HepG2 (cell line): ENCODE measurements around the gene MECR. TPM values are rescaled to one million over a fixed set of nuclear protein-coding genes. Genes with fewer than 3 reads are reported as not detected.

ENCODE experiments used
- ATAC-seq: fragments of 200-7000 bp; cut with Tn5 transposase; 3 replicates; pipeline ENCODE4 v1.9.1; 2020; ENCODE audit warnings: mild to moderate bottlenecking, moderate library complexity
- BruUV-seq: library from RNA; stranded (reverse); fragments of 400-500 nt; replicated peaks from 2 replicates; lab custom pipeline; 2021; lab: Mats Ljungman, UMichigan
- CTCF ChIA-PET: fragments of 300-600 bp; formaldehyde crosslinking; extraction: SDS; loops from one replicate; lab custom pipeline; 2021; ENCODE audit warnings: low total read pairs, inconsistent platforms, low intra/inter-chr PET ratio; lab: Yijun Ruan, JAX
- POLR2A ChIA-PET: fragments of 350-600 bp; sonication (Branson Sonifier 250); formaldehyde crosslinking; loops from one replicate; lab custom pipeline; 2020; ENCODE audit warnings: antibody characterized with exemption, inconsistent platforms; lab: Yijun Ruan, JAX
- DNase-seq: peaks from one replicate; pipeline ENCODE4 v3.0.0-alpha.2; 2015; ENCODE audit warnings: low spot score
- FAIRE-seq: peaks from 3 replicates; lab custom pipeline; 2011; peaks lifted over from hg19 to GRCh38; lab: Jason Lieb, UNC
- H2AFZ ChIP-seq: one replicate; pipeline ENCODE4 v1.6.1; 2011; ENCODE audit warnings: low read length, inconsistent platforms
- H3K27ac ChIP-seq: fragments of 300-600 bp; 3 replicates; pipeline ENCODE4 v1.8.0; 2011; ENCODE audit warnings: mixed run types, mild to moderate bottlenecking, mixed read lengths, low read length, inconsistent platforms; ENCODE audit not compliant: insufficient read depth; ENCODE audit errors: extremely low read length
- H3K27me3 ChIP-seq, 2 experiments: fragments of 200-600 bp in 1 of 2; 2 replicates in 1 of 2; 3 replicates in 1 of 2; pipeline versions ENCODE4 v1.6.0 to v1.8.0; 2011; ENCODE audit warnings: low read length in 2 of 2, mild to moderate bottlenecking in 2 of 2, moderate library complexity in 2 of 2, inconsistent platforms in 1 of 2; ENCODE audit not compliant: insufficient read depth in 2 of 2, control insufficient read depth in 1 of 2
- H3K36me3 ChIP-seq, 2 experiments: fragments of 200-600 bp in 1 of 2; replicated peaks in 1 of 2; 2 replicates in 1 of 2; 3 replicates in 1 of 2; pipeline versions ENCODE4 v1.5.1 to v1.8.0; 2011; ENCODE audit warnings: low read length in 2 of 2, inconsistent platforms in 1 of 2; ENCODE audit not compliant: insufficient read depth in 2 of 2, control insufficient read depth in 1 of 2
- H3K4me1 ChIP-seq: 2 replicates; pipeline ENCODE4 v1.5.1; 2012; ENCODE audit warnings: low read length, inconsistent platforms; ENCODE audit not compliant: insufficient read depth
- H3K4me2 ChIP-seq: 2 replicates; pipeline ENCODE4 v1.6.0; 2011; ENCODE audit warnings: low read depth, low read length, inconsistent platforms
- H3K4me3 ChIP-seq, 3 experiments: fragments of 200-600 bp in 1 of 3; sonication (generic), shearing (Covaris generic) in 1 of 3; replicated peaks in 1 of 3; 2 replicates each; pipeline ENCODE4 v1.5.1; 2011 to 2016; ENCODE audit warnings: low read length in 3 of 3, inconsistent platforms in 2 of 3, low read depth in 2 of 3, mild to moderate bottlenecking in 2 of 3, control low read depth in 1 of 3, mixed read lengths in 1 of 3; ENCODE audit not compliant: insufficient read depth in 1 of 3
- H3K79me2 ChIP-seq: one replicate; pipeline ENCODE4 v1.6.1; 2011; ENCODE audit warnings: low read length, inconsistent platforms; ENCODE audit not compliant: insufficient read depth
- H3K9ac ChIP-seq: 2 replicates; pipeline ENCODE4 v1.6.0; 2011; ENCODE audit warnings: mild to moderate bottlenecking, low read depth, low read length, inconsistent platforms; ENCODE audit not compliant: insufficient read depth
- H3K9me3 ChIP-seq: 2 replicates; pipeline ENCODE4 v1.5.1; 2012; ENCODE audit warnings: mild to moderate bottlenecking, low read length
- H4K20me1 ChIP-seq: 2 replicates; pipeline ENCODE4 v1.6.0; 2011; ENCODE audit warnings: inconsistent platforms, mild to moderate bottlenecking, low read length, moderate library complexity; ENCODE audit not compliant: insufficient read depth
- MTA1 ChIP-seq: sonication (generic); formaldehyde crosslinking; IDR thresholded peaks from 2 replicates; pipeline ENCODE4 v1.4.0; 2020; ENCODE audit warnings: missing genetic modification reagents, mild to moderate bottlenecking, borderline replicate concordance
- PAX8 ChIP-seq: sonication (generic); formaldehyde crosslinking; IDR thresholded peaks from 2 replicates; pipeline ENCODE4 v1.8.0; 2022; ENCODE audit warnings: mild to moderate bottlenecking, missing genetic modification reagents, borderline replicate concordance
- PHF8 ChIP-seq: sonication (generic); formaldehyde crosslinking; IDR thresholded peaks from 2 replicates; pipeline ENCODE4 v1.5.0; 2020; ENCODE audit warnings: missing genetic modification reagents
- SP2 ChIP-seq: sonication (generic); formaldehyde crosslinking; IDR thresholded peaks from 2 replicates; pipeline ENCODE4 v1.5.1; 2020; ENCODE audit warnings: mild to moderate bottlenecking, missing genetic modification reagents
- ZBTB38 ChIP-seq: sonication (generic); formaldehyde crosslinking; IDR thresholded peaks from 2 replicates; pipeline ENCODE4 v1.5.1; 2020; ENCODE audit warnings: mild to moderate bottlenecking, missing genetic modification reagents
- ZNF546 ChIP-seq: sonication (generic); formaldehyde crosslinking; conservative IDR thresholded peaks from 2 replicates; pipeline ENCODE4 v1.8.1; 2023; ENCODE audit warnings: mild to moderate bottlenecking, missing genetic modification reagents
- ZSCAN22 ChIP-seq: sonication (generic); formaldehyde crosslinking; IDR thresholded peaks from 2 replicates; pipeline ENCODE4 v1.4.0; 2020; ENCODE audit warnings: mild to moderate bottlenecking, missing genetic modification reagents
- WGBS: methylation state at CpG from one replicate; pipeline ENCODE4 v1.1.6; 2017; ENCODE audit warnings: low lambda C conversion rate; 5-methylcytosine and 5-hydroxymethylcytosine counted together
- in situ Hi-C: cut with HindIII; loops from 2 replicates; pipeline ENCODE4 v1.10.0; 2017; ENCODE audit warnings: low pct_unique_long_range_greater_than_20kb; ENCODE audit not compliant: extremely low pct_ligation_motif_present
- intact Hi-C: fragments of 100-400 bp; cut with micrococcal nuclease; formaldehyde crosslinking; loops from one replicate; pipeline ENCODE4 v1.10.0; 2022; ENCODE audit not compliant: unreplicated experiment
- polyA plus RNA-seq, 8 experiments: library from polyadenylated mRNA; depleted of rRNA in 3 of 8; stranded (reverse) in 7 of 8; unstranded in 1 of 8; fragments of >200 nt; fragmentation: Illumina TruSeq in 4 of 8; extraction: Trizol in 4 of 8; gene quantifications; 2 replicates each; pipeline versions ENCODE4 v1.2.1 to v1.2.3, GENCODE V29; 2011 to 2016; ENCODE audit warnings: low read depth in 4 of 8, missing spikeins in 1 of 8, mixed read lengths in 1 of 8; ENCODE audit not compliant: insufficient read depth in 1 of 8
- total RNA-seq, 5 experiments: library from RNA; depleted of rRNA; stranded (reverse); fragments of >200 nt; fragmentation: Illumina TruSeq; extraction: Trizol; gene quantifications; 2 replicates each; pipeline ENCODE4 v1.2.3, GENCODE V29; 2016; ENCODE audit warnings: low read depth in 1 of 5
- TF ChIP-seq, protein P1 (sequence below): sonication (generic); formaldehyde crosslinking; IDR thresholded peaks from 2 replicates; pipeline ENCODE4 v1.5.0; 2020; ENCODE audit warnings: mild to moderate bottlenecking, missing genetic modification reagents, borderline replicate concordance
- TF ChIP-seq, protein P2 (sequence below): sonication (generic); formaldehyde crosslinking; IDR thresholded peaks from 2 replicates; pipeline ENCODE4 v1.4.0; 2020; ENCODE audit warnings: missing genetic modification reagents
- TF ChIP-seq, protein P3 (sequence below): sonication (generic); formaldehyde crosslinking; IDR thresholded peaks from 2 replicates; pipeline ENCODE4 v1.4.0; 2020; ENCODE audit warnings: mild to moderate bottlenecking, missing genetic modification reagents

The MECR gene
- total and polyA plus RNA-seq, 2 of the 13 experiments (the other 11 are each of a cell fraction or from before 2014, with no cell fraction given) = 18.8 to 24.9 TPM

DNA sequence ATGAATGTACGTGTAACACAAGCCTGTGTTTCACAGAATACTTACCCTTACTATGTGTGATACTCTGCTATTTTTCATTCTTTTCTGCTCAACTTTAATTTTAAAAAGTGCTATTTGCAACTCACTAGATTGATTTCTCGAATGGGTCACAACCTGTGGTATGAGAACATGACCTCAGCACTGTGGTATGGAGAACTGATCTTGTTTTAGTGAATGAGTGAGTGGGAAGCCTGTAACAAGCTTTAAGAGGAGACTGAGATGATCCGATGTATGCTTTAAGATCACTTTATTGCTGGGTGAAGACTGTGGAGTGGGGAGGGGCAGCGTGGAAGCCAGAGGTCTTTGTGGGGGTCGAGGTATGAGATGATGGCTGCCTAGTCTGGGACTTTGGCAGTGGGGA is 21.6 kb downstream of the MECR start (continued):
- TF ChIP-seq, protein P1, sequence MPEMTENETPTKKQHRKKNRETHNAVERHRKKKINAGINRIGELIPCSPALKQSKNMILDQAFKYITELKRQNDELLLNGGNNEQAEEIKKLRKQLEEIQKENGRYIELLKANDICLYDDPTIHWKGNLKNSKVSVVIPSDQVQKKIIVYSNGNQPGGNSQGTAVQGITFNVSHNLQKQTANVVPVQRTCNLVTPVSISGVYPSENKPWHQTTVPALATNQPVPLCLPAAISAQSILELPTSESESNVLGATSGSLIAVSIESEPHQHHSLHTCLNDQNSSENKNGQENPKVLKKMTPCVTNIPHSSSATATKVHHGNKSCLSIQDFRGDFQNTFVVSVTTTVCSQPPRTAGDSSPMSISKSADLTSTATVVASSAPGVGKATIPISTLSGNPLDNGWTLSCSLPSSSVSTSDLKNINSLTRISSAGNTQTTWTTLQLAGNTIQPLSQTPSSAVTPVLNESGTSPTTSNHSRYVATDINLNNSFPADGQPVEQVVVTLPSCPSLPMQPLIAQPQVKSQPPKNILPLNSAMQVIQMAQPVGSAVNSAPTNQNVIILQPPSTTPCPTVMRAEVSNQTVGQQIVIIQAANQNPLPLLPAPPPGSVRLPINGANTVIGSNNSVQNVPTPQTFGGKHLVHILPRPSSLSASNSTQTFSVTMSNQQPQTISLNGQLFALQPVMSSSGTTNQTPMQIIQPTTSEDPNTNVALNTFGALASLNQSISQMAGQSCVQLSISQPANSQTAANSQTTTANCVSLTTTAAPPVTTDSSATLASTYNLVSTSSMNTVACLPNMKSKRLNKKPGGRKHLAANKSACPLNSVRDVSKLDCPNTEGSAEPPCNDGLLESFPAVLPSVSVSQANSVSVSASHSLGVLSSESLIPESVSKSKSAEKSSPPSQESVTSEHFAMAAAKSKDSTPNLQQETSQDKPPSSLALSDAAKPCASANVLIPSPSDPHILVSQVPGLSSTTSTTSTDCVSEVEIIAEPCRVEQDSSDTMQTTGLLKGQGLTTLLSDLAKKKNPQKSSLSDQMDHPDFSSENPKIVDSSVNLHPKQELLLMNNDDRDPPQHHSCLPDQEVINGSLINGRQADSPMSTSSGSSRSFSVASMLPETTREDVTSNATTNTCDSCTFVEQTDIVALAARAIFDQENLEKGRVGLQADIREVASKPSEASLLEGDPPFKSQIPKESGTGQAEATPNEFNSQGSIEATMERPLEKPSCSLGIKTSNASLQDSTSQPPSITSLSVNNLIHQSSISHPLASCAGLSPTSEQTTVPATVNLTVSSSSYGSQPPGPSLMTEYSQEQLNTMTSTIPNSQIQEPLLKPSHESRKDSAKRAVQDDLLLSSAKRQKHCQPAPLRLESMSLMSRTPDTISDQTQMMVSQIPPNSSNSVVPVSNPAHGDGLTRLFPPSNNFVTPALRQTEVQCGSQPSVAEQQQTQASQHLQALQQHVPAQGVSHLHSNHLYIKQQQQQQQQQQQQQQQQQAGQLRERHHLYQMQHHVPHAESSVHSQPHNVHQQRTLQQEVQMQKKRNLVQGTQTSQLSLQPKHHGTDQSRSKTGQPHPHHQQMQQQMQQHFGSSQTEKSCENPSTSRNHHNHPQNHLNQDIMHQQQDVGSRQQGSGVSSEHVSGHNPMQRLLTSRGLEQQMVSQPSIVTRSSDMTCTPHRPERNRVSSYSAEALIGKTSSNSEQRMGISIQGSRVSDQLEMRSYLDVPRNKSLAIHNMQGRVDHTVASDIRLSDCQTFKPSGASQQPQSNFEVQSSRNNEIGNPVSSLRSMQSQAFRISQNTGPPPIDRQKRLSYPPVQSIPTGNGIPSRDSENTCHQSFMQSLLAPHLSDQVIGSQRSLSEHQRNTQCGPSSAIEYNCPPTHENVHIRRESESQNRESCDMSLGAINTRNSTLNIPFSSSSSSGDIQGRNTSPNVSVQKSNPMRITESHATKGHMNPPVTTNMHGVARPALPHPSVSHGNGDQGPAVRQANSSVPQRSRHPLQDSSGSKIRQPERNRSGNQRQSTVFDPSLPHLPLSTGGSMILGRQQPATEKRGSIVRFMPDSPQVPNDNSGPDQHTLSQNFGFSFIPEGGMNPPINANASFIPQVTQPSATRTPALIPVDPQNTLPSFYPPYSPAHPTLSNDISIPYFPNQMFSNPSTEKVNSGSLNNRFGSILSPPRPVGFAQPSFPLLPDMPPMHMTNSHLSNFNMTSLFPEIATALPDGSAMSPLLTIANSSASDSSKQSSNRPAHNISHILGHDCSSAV (CRISPR knock-in tag) = no peak

DNA sequence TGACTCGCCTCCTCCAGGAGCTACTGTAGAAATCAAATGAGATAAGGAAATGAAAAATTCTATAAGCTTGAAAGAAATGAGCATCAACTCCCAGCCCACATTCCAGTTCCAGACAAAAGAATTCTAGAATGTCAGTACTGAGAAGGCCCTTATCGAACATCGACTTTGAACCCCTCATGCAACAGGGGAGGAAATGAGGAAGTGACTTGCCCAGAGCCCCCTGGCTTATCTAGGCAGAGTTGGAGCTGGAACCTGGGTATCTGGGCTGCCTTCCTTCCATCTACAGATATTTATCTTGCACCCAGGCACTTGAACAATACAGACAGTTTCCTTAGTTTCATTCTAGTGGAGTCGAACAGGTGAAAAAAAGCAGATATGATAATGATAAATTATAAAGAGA is 22.3 kb downstream of the MECR start:
- H3K9me3 ChIP-seq = no peaks in the 10 kb centered on the region
- H3K36me3 ChIP-seq = peaks cover 14 to 49% of the 10 kb centered on the region in 2 experiments; a peak in 4 of 5 replicates
- no peaks in the 10 kb centered on the region for H3K4me1 ChIP-seq
- H3K79me2 ChIP-seq = no peaks in the 10 kb centered on the region
- H3K4me2 ChIP-seq = no peak overlapping the region
- DNase-seq = peak; percentile 20
- intact Hi-C loops (no loop called here), in situ Hi-C loops (no loop called here)
- H3K4me3 ChIP-seq = no peak overlapping the region
- no peak overlapping the region for H3K9ac ChIP-seq
- H4K20me1 ChIP-seq = no peaks in the 10 kb centered on the region
- BruUV-seq = no TSS peak
- H2AFZ ChIP-seq = no peak overlapping the region
- FAIRE-seq = no peak
- 74% methylated on average over 4 of the region's 4 CpGs for WGBS
- no peak overlapping the region for H3K27ac ChIP-seq
- ATAC-seq = no peak
- ChIA-PET CTCF (no interaction called here), POLR2A (no interaction called here)
- no peaks in the 10 kb centered on the region for H3K27me3 ChIP-seq
- no peak for TF ChIP-seq ZBTB38 (CRISPR knock-in tag)
- TF ChIP-seq, protein P2, sequence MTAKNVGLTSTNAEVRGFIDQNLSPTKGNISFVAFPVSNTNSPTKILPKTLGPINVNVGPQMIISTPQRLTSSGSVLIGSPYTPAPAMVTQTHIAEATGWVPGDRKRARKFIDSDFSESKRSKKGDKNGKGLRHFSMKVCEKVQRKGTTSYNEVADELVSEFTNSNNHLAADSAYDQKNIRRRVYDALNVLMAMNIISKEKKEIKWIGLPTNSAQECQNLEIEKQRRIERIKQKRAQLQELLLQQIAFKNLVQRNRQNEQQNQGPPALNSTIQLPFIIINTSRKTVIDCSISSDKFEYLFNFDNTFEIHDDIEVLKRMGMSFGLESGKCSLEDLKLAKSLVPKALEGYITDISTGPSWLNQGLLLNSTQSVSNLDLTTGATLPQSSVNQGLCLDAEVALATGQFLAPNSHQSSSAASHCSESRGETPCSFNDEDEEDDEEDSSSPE = no peak
- no peak for TF ChIP-seq SP2 (CRISPR knock-in tag)
- TF ChIP-seq, protein P3, sequence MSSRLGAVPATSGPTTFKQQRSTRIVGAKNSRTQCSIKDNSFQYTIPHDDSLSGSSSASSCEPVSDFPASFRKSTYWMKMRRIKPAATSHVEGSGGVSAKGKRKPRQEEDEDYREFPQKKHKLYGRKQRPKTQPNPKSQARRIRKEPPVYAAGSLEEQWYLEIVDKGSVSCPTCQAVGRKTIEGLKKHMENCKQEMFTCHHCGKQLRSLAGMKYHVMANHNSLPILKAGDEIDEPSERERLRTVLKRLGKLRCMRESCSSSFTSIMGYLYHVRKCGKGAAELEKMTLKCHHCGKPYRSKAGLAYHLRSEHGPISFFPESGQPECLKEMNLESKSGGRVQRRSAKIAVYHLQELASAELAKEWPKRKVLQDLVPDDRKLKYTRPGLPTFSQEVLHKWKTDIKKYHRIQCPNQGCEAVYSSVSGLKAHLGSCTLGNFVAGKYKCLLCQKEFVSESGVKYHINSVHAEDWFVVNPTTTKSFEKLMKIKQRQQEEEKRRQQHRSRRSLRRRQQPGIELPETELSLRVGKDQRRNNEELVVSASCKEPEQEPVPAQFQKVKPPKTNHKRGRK = no peak
- no peak for TF ChIP-seq PAX8
- no peak for TF ChIP-seq PHF8
- no peak for TF ChIP-seq MTA1 (CRISPR knock-in tag)
- no peak for TF ChIP-seq ZNF546 (CRISPR knock-in tag)
- TF ChIP-seq ZSCAN22 (CRISPR knock-in tag) = no peak
